Ovary (tissue), 9 donors: Measurements from ENCODE around the gene RSL1D1. TPM values are rescaled to one million over a fixed set of nuclear protein-coding genes. Genes with fewer than 3 reads are reported as not detected.

ENCODE experiments used
- DNase-seq, 5 donors: peaks; one replicate each; pipeline ENCODE4 v3.0.0-alpha.2; 2019 to 2020
- H3K27ac ChIP-seq, 2 donors: fragments of 200-600 bp; one replicate each; pipeline versions ENCODE4 v1.5.1 to v1.8.0; 2019 to 2022
- H3K27me3 ChIP-seq: fragments of 200-600 bp; one replicate; pipeline ENCODE4 v1.8.0; 2022
- H3K36me3 ChIP-seq: fragments of 200-600 bp; sonication (generic); one replicate; pipeline ENCODE4 v1.5.1; 2019
- H3K4me1 ChIP-seq: one replicate; pipeline ENCODE4 v1.8.1; 2013; ENCODE audit warnings: mild to moderate bottlenecking, moderate library complexity; ENCODE audit not compliant: insufficient read depth
- H3K4me3 ChIP-seq: fragments of 200-600 bp; sonication (generic); one replicate; pipeline ENCODE4 v1.5.1; 2017
- H3K9me3 ChIP-seq, 2 donors: fragments of 200-600 bp in 1 of 2; sonication (generic) in 1 of 2; one replicate each; pipeline versions ENCODE4 v1.5.1 to v1.8.1; 2013 to 2019; ENCODE audit warnings: mild to moderate bottlenecking in 1 of 2, moderate library complexity in 1 of 2
- CTCF ChIP-seq, 3 donors: fragments of 450-650 bp in 2 of 3; fragments of 200-600 bp in 1 of 3; IDR thresholded peaks; one replicate each; pipeline versions ENCODE4 v1.5.1 to v1.8.0; 2016 to 2022; ENCODE audit warnings: antibody characterized with exemption in 3 of 3, mild to moderate bottlenecking in 1 of 3
- EP300 ChIP-seq: sonication (generic); formaldehyde crosslinking; IDR thresholded peaks from one replicate; pipeline ENCODE4 v1.6.1; 2017; ENCODE audit warnings: antibody characterized with exemption
- POLR2A ChIP-seq: fragments of 450-650 bp; IDR thresholded peaks from one replicate; pipeline ENCODE4 v1.6.1; 2017; ENCODE audit warnings: antibody characterized with exemption, mild to moderate bottlenecking, moderate library complexity
- WGBS, 3 donors: extraction: QIAGEN DNeasy Blood & Tissue Kit in 1 of 3; methylation state at CpG; one replicate each; pipeline versions ENCODE4 v1.1.5 to v1.1.7; 2013 to 2017; 5-methylcytosine and 5-hydroxymethylcytosine counted together
- intact Hi-C, 4 donors: fragments of 100-400 bp; cut with DNase I; formaldehyde crosslinking; loops; one replicate each; pipeline versions ENCODE4 v1.11.0 to v1.15.1; 2022 to 2023
- polyA plus RNA-seq, 2 donors: library from polyadenylated mRNA; stranded (reverse); fragments of 200-250 nt in 1 of 2; fragments of 350-450 nt in 1 of 2; fragmentation: Illumina TruSeq in 1 of 2; extraction: RNeasy Lipid Tissue Mini Kit (QIAGEN cat#74804) in 1 of 2; gene quantifications; one replicate each; pipeline ENCODE4 v1.2.3, GENCODE V29; 2013 to 2014
- total RNA-seq, 7 donors: library from RNA; depleted of rRNA in 2 of 7; stranded (reverse); fragments of >200 nt in 2 of 7; fragmentation: NEBNext Ultra II Directional in 3 of 7; extraction: Animal tissue kit (Norgen Biotek cat#: 25700) in 3 of 7; gene quantifications; one replicate each; pipeline versions ENCODE4 v1.1.0 to v1.2.4, GENCODE V29; 2016 to 2023
- donor health status: DM: no; HTN: no; CAD: no; lungs with moderate emphysema.
- donor health status: DM: no; HTN: no; CAD: no.
- donor health status: Bipolar disorder and iron deficiency.
- donor health status: DM: yes; HTN: yes; CAD: no.
- donor health status: DM: no; HTN: no; CAD: no.
- donor health status: DM: yes; HTN: yes; CAD: no.

RSL1D1 gene
- total and polyA plus RNA-seq, 9 donors, result 168 to 406 (median 281) TPM

GRCh38 chr16:11797166-11797956, 54.0 kb downstream of the RSL1D1 start, which contains the start of gene ZC3H7A:
Gene ZC3H7A, minus strand, starts transcription at chr16:11797258. Its CDS starts 14,904 bp downstream, at chr16:11782354.
- peaks cover 11% of the 10 kb centered on the region for H3K4me1 ChIP-seq
- no peaks in the 10 kb centered on the region for H3K36me3 ChIP-seq
- H3K27ac ChIP-seq, result peak within 1 kb of the TSS; percentile 97 to 98
- no peaks in the 10 kb centered on the region for H3K9me3 ChIP-seq
- WGBS, 3 donors, result 0 to 1% (median 1%) methylated on average over 42 to 80 of the region's 80 CpGs
- H3K4me3 ChIP-seq, result peak within 1 kb of the TSS; percentile 84
- peak; percentile 95 to 98 (median 96) for DNase-seq
- TF ChIP-seq CTCF (IDR thresholded peaks at IDR 0.05) (peak; percentile 50 to 99 (median 97)), POLR2A (peak; percentile 80), EP300 (no peak)
- H3K27me3 ChIP-seq, result no peaks in the 10 kb centered on the region
- intact Hi-C loops, result loop anchor here in 2 of 4 donors (2.0 to 10.0 kb wide), 2 partner anchors 53 to 55 kb away; partner anchors contain the start of gene TXNDC11 (in 2 of the 2)

GRCh38 chr16:11796227-11797165, 54.8 kb downstream of the RSL1D1 start:
- Histone ChIP-seq H3K27me3 (no peaks in the 10 kb centered on the region), H3K4me1 (peaks cover 11% of the 10 kb centered on the region), H3K9me3 (no peaks in the 10 kb centered on the region), H3K27ac (peak overlapping the region; percentile 63 to 97), H3K36me3 (no peaks in the 10 kb centered on the region), H3K4me3 (peak overlapping the region; percentile 84)
- intact Hi-C loops, result loop anchor here in 2 of 4 donors (2.0 to 10.0 kb wide), 2 partner anchors 52 to 54 kb away; partner anchors contain the start of gene TXNDC11 (in 2 of the 2)
- WGBS, 3 donors, result 0% methylated on average over 68 to 92 of the region's 93 CpGs
- TF ChIP-seq EP300 (no peak), CTCF (IDR thresholded peaks at IDR 0.05) (no peak), POLR2A (no peak)
- DNase-seq, result peak; percentile 66 to 79 (median 74)

- intact Hi-C loops, result loop anchor here in 2 of 4 donors (2.0 to 10.0 kb wide), 2 partner anchors 51 to 53 kb away; partner anchors contain the start of gene TXNDC11 (in 2 of the 2)
- peak overlapping the region in 1 of 2 donors; percentile 97 for H3K27ac ChIP-seq
- peaks cover 11% of the 10 kb centered on the region for H3K4me1 ChIP-seq
- no peaks in the 10 kb centered on the region for H3K27me3 ChIP-seq
- TF ChIP-seq POLR2A (no peak), CTCF (IDR thresholded peaks at IDR 0.05) (no peak), EP300 (no peak)
- no peaks in the 10 kb centered on the region for H3K9me3 ChIP-seq
- no peaks in the 10 kb centered on the region for H3K36me3 ChIP-seq
- no peak for DNase-seq
- peak overlapping the region; percentile 84 for H3K4me3 ChIP-seq
- 41 to 53% (median 43%) methylated on average over 8 of the region's 8 CpGs for WGBS, 3 donors
Measured at GRCh38 chr16:11795887-11796226, 55.5 kb downstream of the RSL1D1 start.
